Measurements from ENCODE around the gene LRRC36.

Gene LRRC36

GRCh38 chr16:67294171-67294757, 32.4 kb upstream of the LRRC36 start:
- DNase-seq (ENCODE audit: low spot score) = no peak

- DNase-seq (ENCODE audit: low spot score) = no peak
These were observed 31.7 kb upstream of the LRRC36 start for GRCh38 chr16:67294938-67295361.

GRCh38 chr16:67296420-67296819, 30.2 kb upstream of the LRRC36 start:
- DNase-seq (ENCODE audit: low spot score) = no peak

- DNase-seq (ENCODE audit: low spot score) = no peak
These were observed 28.3 kb upstream of the LRRC36 start for GRCh38 chr16:67298277-67298676.

- DNase-seq (ENCODE audit: low spot score) = no peak
These were observed 27.3 kb upstream of the LRRC36 start for GRCh38 chr16:67299269-67299668.

GRCh38 chr16:67301080-67301782, 25.4 kb upstream of the LRRC36 start:
- DNase-seq (ENCODE audit: low spot score) = no peak

GRCh38 chr16:67302076-67302475, 24.5 kb upstream of the LRRC36 start:
- no peak for DNase-seq (ENCODE audit: low spot score)

GRCh38 chr16:67302970-67303369, 23.6 kb upstream of the LRRC36 start:
- DNase-seq (ENCODE audit: low spot score) = no peak

- no peak for DNase-seq (ENCODE audit: low spot score)
These were observed 22.6 kb upstream of the LRRC36 start for GRCh38 chr16:67304020-67304419.

GRCh38 chr16:67305216-67306071, 21.2 kb upstream of the LRRC36 start:
- DNase-seq (ENCODE audit: low spot score) = no peak

- DNase-seq (ENCODE audit: low spot score) = no peak
These were observed 16.1 kb upstream of the LRRC36 start for GRCh38 chr16:67310561-67310960.

- peak; percentile 39 for DNase-seq (ENCODE audit: low spot score)
These were observed 14.8 kb upstream of the LRRC36 start for GRCh38 chr16:67311607-67312488.

- DNase-seq (ENCODE audit: low spot score) = no peak
These were observed 13.9 kb upstream of the LRRC36 start for GRCh38 chr16:67312719-67313118.

GRCh38 chr16:67317853-67318252, 8.8 kb upstream of the LRRC36 start:
- no peak for DNase-seq (ENCODE audit: low spot score)

GRCh38 chr16:67326115-67326471, 522 bp upstream of the LRRC36 start:
- DNase-seq (ENCODE audit: low spot score) = no peak

GRCh38 chr16:67327743-67328142, 1.1 kb downstream of the LRRC36 start:
- DNase-seq (ENCODE audit: low spot score) = no peak

- no peak for DNase-seq (ENCODE audit: low spot score)
These were observed 3.3 kb downstream of the LRRC36 start for GRCh38 chr16:67329901-67330300.

GRCh38 chr16:67333315-67333714, 6.7 kb downstream of the LRRC36 start:
- DNase-seq (ENCODE audit: low spot score) = no peak

GRCh38 chr16:67336116-67336515, 9.5 kb downstream of the LRRC36 start:
- no peak for DNase-seq (ENCODE audit: low spot score)

- DNase-seq (ENCODE audit: low spot score) = no peak
These were observed 10.0 kb downstream of the LRRC36 start for GRCh38 chr16:67336648-67337047.

GRCh38 chr16:67339453-67339852, 12.8 kb downstream of the LRRC36 start:
- no peak for DNase-seq (ENCODE audit: low spot score)

GRCh38 chr16:67341250-67341649, 14.6 kb downstream of the LRRC36 start:
- DNase-seq (ENCODE audit: low spot score) = no peak
